ENCODE measurements around the gene PPP1R2.

Gene PPP1R2

GRCh38 chr3:195566797-195567196 lies 23.7 kb upstream of the PPP1R2 start:
- no peak for DNase-seq

- DNase-seq = no peak
Measured at GRCh38 chr3:195565716-195566115, 22.6 kb upstream of the PPP1R2 start.

GRCh38 chr3:195563317-195563716 lies 20.2 kb upstream of the PPP1R2 start:
- no peak for DNase-seq

- DNase-seq = no peak
Measured at GRCh38 chr3:195559723-195560409, 16.7 kb upstream of the PPP1R2 start.

GRCh38 chr3:195558602-195559001 lies 15.5 kb upstream of the PPP1R2 start:
- DNase-seq = peak in 1 of 56 donors; percentile 21

GRCh38 chr3:195557322-195557721 lies 14.2 kb upstream of the PPP1R2 start:
- DNase-seq = no peak

GRCh38 chr3:195556390-195556789 lies 13.3 kb upstream of the PPP1R2 start:
- DNase-seq = peak in 21 of 56 donors; percentile 10 to 58 (median 29)

GRCh38 chr3:195555110-195555509 lies 12.0 kb upstream of the PPP1R2 start:
- no peak for DNase-seq

GRCh38 chr3:195554458-195554857 lies 11.3 kb upstream of the PPP1R2 start:
- DNase-seq = no peak

- DNase-seq = no peak
Measured at GRCh38 chr3:195553268-195553667, 10.1 kb upstream of the PPP1R2 start.

- DNase-seq = peak in 11 of 56 donors; percentile 13 to 67 (median 24)
Measured at GRCh38 chr3:195551381-195551978, 8.4 kb upstream of the PPP1R2 start.

GRCh38 chr3:195550723-195551122 lies 7.6 kb upstream of the PPP1R2 start:
- DNase-seq = no peak

GRCh38 chr3:195549931-195550519 lies 6.9 kb upstream of the PPP1R2 start:
- DNase-seq = no peak

- no peak for DNase-seq
Measured at GRCh38 chr3:195548987-195549386, 5.9 kb upstream of the PPP1R2 start.

- DNase-seq = no peak
Measured at GRCh38 chr3:195548501-195548900, 5.4 kb upstream of the PPP1R2 start.

- DNase-seq = no peak
Measured at GRCh38 chr3:195548006-195548405, 4.9 kb upstream of the PPP1R2 start.

- peak in 6 of 56 donors; percentile 6 to 67 (median 44) for DNase-seq
Measured at GRCh38 chr3:195546130-195546560, 3.0 kb upstream of the PPP1R2 start.

- peak in 1 of 56 donors; percentile 22 for DNase-seq
Measured at GRCh38 chr3:195544634-195545033, 1.5 kb upstream of the PPP1R2 start.

GRCh38 chr3:195544230-195544536 lies 1.1 kb upstream of the PPP1R2 start:
- no peak for DNase-seq

GRCh38 chr3:195543500-195544229 lies 540 bp upstream of the PPP1R2 start:
- DNase-seq = peak in 2 of 56 donors; percentile 53 to 67

GRCh38 chr3:195542316-195542697 lies 818 bp downstream of the PPP1R2 start:
- no peak for DNase-seq

- DNase-seq = no peak
Measured at GRCh38 chr3:195540511-195540910, 2.6 kb downstream of the PPP1R2 start.

All from nucleus accumbens (tissue), 56 donors.